Stimulated activated naive CD8-positive, alpha-beta T cell treated with anti-CD3 and anti-CD28 coated beads, Interleukin-15, Interleukin-2, amounts not matched to agents 100 ng/mL and 50 ng/mL, for 24 hours (primary cell): ENCODE data around the gene DLG1.

Source experiments
- H3K27ac Mint-ChIP-seq: one replicate; pipeline ENCODE4 v1.8.0; 2021; ENCODE audit warnings: mild to moderate bottlenecking, mixed read lengths
- H3K27me3 Mint-ChIP-seq: one replicate; pipeline ENCODE4 v1.8.0; 2021; ENCODE audit warnings: mixed read lengths
- H3K36me3 Mint-ChIP-seq: one replicate; pipeline ENCODE4 v1.8.0; 2021; ENCODE audit warnings: low read depth, mixed read lengths
- H3K4me1 Mint-ChIP-seq: one replicate; pipeline ENCODE4 v1.8.0; 2021; ENCODE audit warnings: low read depth, mixed read lengths
- H3K4me3 Mint-ChIP-seq: one replicate; pipeline ENCODE4 v1.8.0; 2021; ENCODE audit warnings: mild to moderate bottlenecking, mixed read lengths
- H3K9me3 Mint-ChIP-seq: one replicate; pipeline ENCODE4 v1.8.0; 2021; ENCODE audit warnings: mixed read lengths

The DLG1 gene

GRCh38 chr3:197023241-197023997 is 275.0 kb downstream of the DLG1 start:
- no peak overlapping the region for H3K27ac Mint-ChIP-seq
- H3K4me1 Mint-ChIP-seq: peaks cover 14% of the 10 kb centered on the region
- no peaks in the 10 kb centered on the region for H3K36me3 Mint-ChIP-seq
- no peaks in the 10 kb centered on the region for H3K27me3 Mint-ChIP-seq
- peak overlapping the region; percentile 51 for H3K4me3 Mint-ChIP-seq
- no peaks in the 10 kb centered on the region for H3K9me3 Mint-ChIP-seq

DNA sequence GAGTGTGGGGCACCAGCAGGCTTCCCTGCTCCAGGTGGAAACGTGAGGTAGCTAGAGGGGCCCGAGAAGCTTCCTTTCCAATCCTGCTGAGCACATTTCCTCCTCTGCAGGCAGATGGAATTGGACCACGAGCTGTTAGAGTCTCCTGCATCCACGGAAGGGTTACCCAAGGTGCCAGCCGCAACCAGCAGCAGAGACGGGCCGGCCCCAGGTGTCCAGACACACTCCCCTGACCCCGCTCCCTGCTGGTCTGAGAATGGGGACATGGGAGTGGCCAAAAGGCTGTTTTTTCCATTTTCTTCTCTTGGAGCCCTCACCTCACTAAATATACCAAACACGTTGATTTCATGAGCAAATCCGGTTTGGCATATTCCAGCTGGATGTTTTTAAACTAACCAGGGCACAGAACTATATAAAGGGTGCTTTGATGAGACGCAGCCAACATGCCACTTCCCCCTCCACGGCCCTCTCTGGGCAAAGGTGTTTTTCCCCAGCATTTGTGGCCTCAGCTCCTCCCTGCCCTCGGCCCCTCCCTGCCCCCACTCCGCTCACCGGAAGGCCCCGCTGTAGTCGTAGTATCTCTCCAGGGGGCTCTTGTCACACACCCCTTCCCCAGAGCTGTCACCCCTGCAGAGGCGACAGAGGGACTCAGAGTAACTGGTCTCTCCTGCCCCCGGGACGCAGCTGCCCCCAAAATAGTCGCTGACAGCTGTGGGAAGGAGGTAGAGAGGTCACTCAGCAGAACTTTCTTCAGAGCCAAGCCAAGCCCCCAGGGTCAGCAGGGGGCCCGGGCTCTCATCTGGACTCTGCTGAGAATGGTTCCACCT is 275.8 kb downstream of the DLG1 start:
- no peaks in the 10 kb centered on the region for H3K27me3 Mint-ChIP-seq
- no peak overlapping the region for H3K27ac Mint-ChIP-seq
- H3K36me3 Mint-ChIP-seq: no peaks in the 10 kb centered on the region
- H3K4me3 Mint-ChIP-seq: peak overlapping the region; percentile 51
- H3K4me1 Mint-ChIP-seq: peaks cover 14% of the 10 kb centered on the region
- H3K9me3 Mint-ChIP-seq: no peaks in the 10 kb centered on the region

- H3K27ac Mint-ChIP-seq: no peak overlapping the region
These were observed 276.5 kb downstream of the DLG1 start for GRCh38 chr3:197021729-197022404.

GRCh38 chr3:197021231-197021630 is 277.2 kb downstream of the DLG1 start:
- H3K4me3 Mint-ChIP-seq: no peak overlapping the region
- H3K4me1 Mint-ChIP-seq: peaks cover 14% of the 10 kb centered on the region
- H3K27me3 Mint-ChIP-seq: no peaks in the 10 kb centered on the region
- H3K9me3 Mint-ChIP-seq: no peaks in the 10 kb centered on the region
- no peak overlapping the region for H3K27ac Mint-ChIP-seq
- no peaks in the 10 kb centered on the region for H3K36me3 Mint-ChIP-seq

More at GRCh38 chr3:197021729-197022404, 276.5 kb downstream of the DLG1 start:
- Mint-ChIP-seq H3K27me3 (no peaks in the 10 kb centered on the region), H3K4me3 (no peak overlapping the region), H3K4me1 (peaks cover 14% of the 10 kb centered on the region), H3K36me3 (no peaks in the 10 kb centered on the region), H3K9me3 (no peaks in the 10 kb centered on the region)

DNA sequence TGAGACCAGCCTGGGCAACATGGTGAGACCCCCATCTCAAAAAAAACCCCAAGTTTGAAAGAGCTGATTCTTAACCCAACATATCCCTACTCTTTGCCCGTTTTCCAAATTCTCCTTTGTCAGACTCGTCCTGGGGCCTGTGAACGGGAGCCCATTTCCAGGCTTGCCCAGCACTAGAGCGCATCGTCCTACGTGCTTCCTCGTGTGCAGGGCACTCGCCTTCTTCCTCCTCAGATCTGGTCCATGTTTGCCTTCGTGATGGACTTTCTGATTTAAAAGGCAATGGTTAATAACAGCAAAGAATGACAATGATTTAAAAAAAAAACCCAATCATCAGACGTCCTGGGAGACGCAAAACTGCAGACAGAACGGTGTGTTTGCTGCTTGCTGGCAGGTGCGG is 278.9 kb downstream of the DLG1 start:
- Mint-ChIP-seq H3K27ac (no peak overlapping the region), H3K4me3 (no peak overlapping the region), H3K9me3 (no peaks in the 10 kb centered on the region), H3K36me3 (no peaks in the 10 kb centered on the region), H3K27me3 (no peaks in the 10 kb centered on the region), H3K4me1 (peaks cover 14% of the 10 kb centered on the region)

DNA sequence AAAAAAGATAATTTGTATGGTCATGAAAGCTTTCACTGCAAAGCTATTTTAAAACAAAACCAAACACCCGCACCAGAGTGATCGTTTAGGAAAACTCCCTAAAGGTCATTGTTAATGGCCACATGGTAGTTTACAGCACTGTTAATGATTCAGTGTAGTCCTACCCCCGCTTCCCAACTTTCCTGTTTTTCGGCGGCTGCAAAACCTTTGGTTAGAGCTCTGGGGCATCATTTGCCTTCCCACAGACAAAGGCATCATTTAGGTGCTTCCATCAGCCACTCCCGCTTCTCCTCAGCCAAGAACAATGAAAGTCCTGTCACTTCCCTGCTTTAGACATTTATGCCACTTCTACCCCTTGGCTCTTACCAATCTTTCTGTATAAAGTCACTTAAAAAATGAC is 279.4 kb downstream of the DLG1 start:
- H3K4me1 Mint-ChIP-seq: peaks cover 14% of the 10 kb centered on the region

DNA sequence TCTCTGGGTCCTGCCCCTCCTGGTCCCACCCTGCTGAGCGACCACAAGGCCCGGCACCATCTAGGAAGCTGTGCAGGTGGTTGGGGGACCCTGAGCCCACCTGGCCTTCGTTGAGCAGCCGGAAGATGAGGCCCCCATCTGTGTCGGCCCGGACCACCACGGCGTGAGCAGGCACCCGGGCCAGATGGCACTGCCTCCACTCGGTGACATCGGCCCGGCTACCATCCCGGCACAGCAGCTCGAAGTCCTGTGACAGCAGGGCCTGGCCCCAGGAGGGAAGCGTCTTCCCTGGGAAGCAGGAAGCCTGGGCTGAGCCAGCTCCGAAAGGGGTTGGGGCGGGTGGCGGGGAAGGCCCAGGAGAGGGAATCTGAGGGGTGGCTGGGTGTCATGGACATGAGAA is 281.4 kb downstream of the DLG1 start:
- no peaks in the 10 kb centered on the region for H3K4me1 Mint-ChIP-seq
- H3K36me3 Mint-ChIP-seq: no peaks in the 10 kb centered on the region
- no peaks in the 10 kb centered on the region for H3K27me3 Mint-ChIP-seq
- no peaks in the 10 kb centered on the region for H3K9me3 Mint-ChIP-seq
- H3K4me3 Mint-ChIP-seq: no peak overlapping the region
- H3K27ac Mint-ChIP-seq: no peak overlapping the region

More for the DNA sequence above, 279.4 kb downstream of the DLG1 start:
- Mint-ChIP-seq H3K27me3 (no peaks in the 10 kb centered on the region), H3K4me3 (no peak overlapping the region), H3K36me3 (no peaks in the 10 kb centered on the region), H3K9me3 (no peaks in the 10 kb centered on the region), H3K27ac (no peak overlapping the region)

DNA sequence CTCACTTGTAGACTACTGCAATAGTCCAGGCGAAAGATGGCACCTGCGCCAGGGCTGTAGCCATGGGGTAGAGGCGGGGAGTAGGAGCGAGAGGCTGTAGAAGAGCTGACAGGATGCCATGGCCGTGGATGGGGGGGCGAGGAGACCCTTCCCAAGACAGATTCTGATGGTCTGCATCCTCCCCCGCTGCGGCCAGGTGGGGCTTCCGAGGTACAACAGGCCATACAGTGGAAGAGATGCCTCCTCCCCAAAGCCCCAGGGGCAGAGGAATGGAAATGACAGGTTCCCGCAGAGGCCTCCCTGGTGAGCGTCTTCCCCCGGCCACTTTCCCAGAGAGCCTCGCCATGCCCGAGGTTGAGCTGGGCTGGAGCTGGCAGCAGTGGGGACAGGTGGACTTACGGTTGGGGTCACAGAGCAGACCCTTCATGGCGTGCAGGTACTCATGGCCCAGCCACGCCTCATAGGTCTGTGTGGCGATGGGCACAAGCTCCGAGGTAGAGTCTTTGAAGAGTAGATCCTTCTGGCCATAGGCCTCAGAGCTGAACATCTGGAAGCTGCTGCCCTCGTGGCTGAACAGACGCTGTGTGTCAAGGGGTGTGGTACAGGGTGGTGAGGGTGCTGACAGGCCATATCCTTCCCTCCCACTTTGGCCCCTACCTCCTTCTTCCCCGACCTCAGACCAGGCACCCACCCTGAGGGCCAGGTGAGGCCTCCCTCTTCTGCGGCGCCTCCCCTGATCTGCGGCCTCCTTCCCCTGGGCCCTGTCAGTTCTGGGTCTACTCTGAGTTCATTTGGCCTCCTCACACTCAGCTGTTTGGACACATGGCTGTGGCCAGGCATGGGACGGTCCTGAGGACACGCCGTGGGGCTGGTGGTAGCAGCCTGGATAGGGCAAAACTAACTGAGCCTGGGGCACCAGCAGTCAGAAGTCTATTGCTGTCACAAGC is 282.3 kb downstream of the DLG1 start:
- Mint-ChIP-seq H3K4me1 (no peaks in the 10 kb centered on the region), H3K9me3 (no peaks in the 10 kb centered on the region), H3K4me3 (no peak overlapping the region), H3K27ac (no peak overlapping the region), H3K36me3 (no peaks in the 10 kb centered on the region), H3K27me3 (no peaks in the 10 kb centered on the region)

- H3K9me3 Mint-ChIP-seq: no peaks in the 10 kb centered on the region
These were observed 283.4 kb downstream of the DLG1 start for GRCh38 chr3:197014942-197015575.

GRCh38 chr3:197014024-197014423 is 284.4 kb downstream of the DLG1 start:
- Mint-ChIP-seq H3K4me1 (no peaks in the 10 kb centered on the region), H3K4me3 (no peak overlapping the region), H3K9me3 (no peaks in the 10 kb centered on the region), H3K27ac (no peak overlapping the region), H3K27me3 (no peaks in the 10 kb centered on the region), H3K36me3 (no peaks in the 10 kb centered on the region)

More at GRCh38 chr3:197014942-197015575, 283.4 kb downstream of the DLG1 start:
- Mint-ChIP-seq H3K4me3 (no peak overlapping the region), H3K36me3 (no peaks in the 10 kb centered on the region), H3K4me1 (no peaks in the 10 kb centered on the region), H3K27ac (no peak overlapping the region), H3K27me3 (no peaks in the 10 kb centered on the region)

DNA sequence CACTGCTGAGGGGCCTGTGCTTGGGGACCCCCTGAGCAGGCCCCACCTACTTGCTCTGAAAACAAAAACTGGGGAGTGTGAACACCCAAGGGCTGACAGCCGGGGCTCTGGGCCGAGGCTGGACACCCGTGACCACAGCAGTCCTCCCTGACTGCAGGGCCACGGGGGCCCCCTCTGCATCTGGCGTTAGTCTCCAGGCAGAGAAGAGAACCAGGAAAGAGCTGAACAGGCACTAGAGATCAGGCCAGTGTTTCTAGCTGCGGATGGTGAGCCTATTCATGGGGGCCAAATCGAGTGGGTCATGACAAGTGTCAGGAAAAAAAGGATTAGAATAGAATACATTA is 285.9 kb downstream of the DLG1 start:
- H3K9me3 Mint-ChIP-seq: no peaks in the 10 kb centered on the region
- no peaks in the 10 kb centered on the region for H3K27me3 Mint-ChIP-seq
- no peak overlapping the region for H3K27ac Mint-ChIP-seq
- H3K4me3 Mint-ChIP-seq: no peak overlapping the region
- no peaks in the 10 kb centered on the region for H3K4me1 Mint-ChIP-seq
- H3K36me3 Mint-ChIP-seq: no peaks in the 10 kb centered on the region

GRCh38 chr3:197011780-197012539 is 286.5 kb downstream of the DLG1 start:
- no peak overlapping the region for H3K27ac Mint-ChIP-seq
- no peaks in the 10 kb centered on the region for H3K4me1 Mint-ChIP-seq
- H3K27me3 Mint-ChIP-seq: no peaks in the 10 kb centered on the region
- H3K36me3 Mint-ChIP-seq: no peaks in the 10 kb centered on the region
- H3K4me3 Mint-ChIP-seq: no peak overlapping the region
- H3K9me3 Mint-ChIP-seq: no peaks in the 10 kb centered on the region

GRCh38 chr3:197010556-197011351 is 287.7 kb downstream of the DLG1 start:
- Mint-ChIP-seq H3K27me3 (no peaks in the 10 kb centered on the region), H3K4me3 (no peak overlapping the region), H3K4me1 (no peaks in the 10 kb centered on the region), H3K27ac (no peak overlapping the region), H3K36me3 (no peaks in the 10 kb centered on the region), H3K9me3 (no peaks in the 10 kb centered on the region)
